Posterior vena cava (tissue), 2 donors: Measurements from ENCODE around the gene SLC49A4. TPM values are rescaled to one million over a fixed set of nuclear protein-coding genes. Genes with fewer than 3 reads are reported as not detected.

Experiments
- DNase-seq: peaks from one replicate; pipeline ENCODE4 v3.0.0-alpha.2; 2020; ENCODE audit warnings: low spot score
- intact Hi-C, 2 donors: fragments of 100-400 bp; cut with DNase I; formaldehyde crosslinking; loops; one replicate each; pipeline versions ENCODE4 v1.14.1 to v1.14.2; 2022 to 2023
- total RNA-seq, 2 donors: library from RNA; stranded (reverse); fragmentation: NEBNext Ultra II Directional; extraction: Animal tissue kit (Norgen Biotek cat#: 25700); gene quantifications; one replicate each; pipeline ENCODE4 v1.2.1, GENCODE V29; 2021
- donor health status: DM: yes; HTN: yes; CAD: no.
- donor health status: DM: yes; HTN: yes; CAD: no.

SLC49A4 gene
- total RNA-seq, 2 donors from 2014 or later = 7.0 to 7.5 TPM

DNA sequence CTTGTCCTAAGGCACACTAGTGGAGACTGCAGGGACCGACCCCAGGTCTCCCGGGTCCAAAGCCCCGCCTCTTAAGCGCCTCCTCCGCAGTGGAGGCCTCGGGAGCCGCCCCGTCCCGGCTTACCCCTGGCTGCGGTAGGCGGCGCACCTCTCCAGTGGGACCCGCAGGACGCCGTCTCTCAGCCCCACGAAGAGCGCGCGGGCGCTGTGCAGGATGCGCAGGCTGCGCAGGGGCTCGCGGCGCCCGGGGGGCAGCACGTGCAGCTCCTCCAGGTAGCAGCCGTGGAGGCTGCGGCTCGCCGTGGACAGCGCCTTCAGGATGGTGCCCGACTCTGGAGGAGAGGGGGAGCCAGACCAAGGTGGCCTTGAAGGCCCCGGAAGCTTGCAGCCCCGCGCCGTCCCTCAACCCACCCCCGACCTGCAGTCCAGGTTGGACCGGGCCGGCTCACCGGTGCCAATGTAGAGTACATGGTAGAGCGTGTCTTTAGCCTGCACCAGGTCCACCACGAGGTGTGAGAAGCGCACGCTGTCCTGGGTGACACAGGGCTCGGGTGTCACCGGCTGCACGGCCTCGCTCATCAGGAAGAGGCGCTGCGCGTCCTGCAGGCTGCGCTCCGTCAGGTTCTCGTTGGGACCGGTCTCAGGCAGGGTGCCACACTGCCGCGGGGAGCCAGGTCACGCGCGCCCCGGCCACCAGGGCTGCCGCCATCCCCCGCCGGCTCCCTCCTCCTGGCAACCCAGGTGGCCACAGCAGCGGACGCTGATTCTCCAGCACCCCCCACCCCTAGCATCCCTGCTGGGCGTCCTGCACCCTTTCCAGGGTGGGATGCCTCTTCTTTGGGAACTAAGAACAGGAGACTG lies 127.2 kb downstream of the SLC49A4 start:
- intact Hi-C loops = no loop called here
- peak; percentile 81 for DNase-seq

DNA sequence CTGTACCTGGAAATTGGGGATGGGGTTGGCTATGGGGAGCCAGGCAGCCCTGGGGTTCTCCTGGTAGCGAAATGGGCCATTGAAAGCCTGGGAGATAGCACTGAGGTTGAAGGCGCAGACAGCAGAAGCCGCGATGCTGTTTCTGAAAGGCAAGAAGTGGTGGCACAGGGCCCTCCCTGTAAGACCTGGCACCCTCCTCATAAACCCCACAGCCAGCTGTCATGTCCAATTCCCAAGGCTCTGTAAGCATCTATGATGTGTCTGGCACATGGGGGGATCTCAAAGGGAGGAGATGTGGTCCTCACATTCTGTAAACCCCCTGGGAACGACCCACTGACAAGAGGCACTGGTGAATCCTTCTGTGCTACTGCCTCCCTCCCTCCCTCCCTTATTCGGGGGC lies 128.7 kb downstream of the SLC49A4 start:
- intact Hi-C loops = no loop called here
- DNase-seq = peak; percentile 24

DNA sequence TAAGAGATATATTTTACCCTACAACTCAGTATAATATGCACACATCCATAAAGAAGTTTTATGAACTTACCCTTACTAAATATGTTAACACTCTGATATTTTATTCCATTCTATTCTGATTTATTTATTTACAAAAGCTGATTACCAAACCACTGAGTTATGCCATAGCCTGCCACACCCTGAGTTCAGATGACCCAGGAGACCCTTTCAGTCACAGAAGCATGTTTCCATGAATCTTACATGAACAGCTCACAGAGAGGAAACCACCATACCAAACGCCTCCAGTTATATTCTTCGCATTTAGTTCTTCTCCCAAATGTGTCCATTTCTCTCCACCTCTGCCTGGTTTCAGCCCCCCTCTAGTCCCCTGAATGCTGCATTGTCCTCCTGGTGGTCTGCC lies 129.2 kb downstream of the SLC49A4 start:
- DNase-seq = peak; percentile 5
- intact Hi-C loops = no loop called here

DNA sequence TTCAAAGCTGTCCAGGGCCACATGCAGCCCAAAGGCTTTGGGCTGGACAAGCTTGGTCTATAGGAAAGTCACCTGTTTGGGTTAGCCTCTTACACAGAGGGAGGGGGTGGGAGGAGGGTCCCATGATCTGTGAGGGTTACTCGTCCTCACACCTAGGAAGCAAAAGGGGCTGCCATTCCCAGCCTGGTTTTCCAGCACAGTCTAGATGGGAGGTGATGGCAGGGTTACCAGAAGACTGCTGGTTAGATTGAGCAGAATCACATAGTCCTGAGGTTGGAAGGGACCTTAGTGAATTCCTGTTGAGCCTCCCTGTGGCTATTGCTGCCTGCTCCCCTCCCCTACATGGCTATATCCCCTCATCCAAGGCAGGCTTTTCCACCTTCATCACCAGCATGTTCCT lies 130.9 kb downstream of the SLC49A4 start:
- no peak for DNase-seq
- intact Hi-C loops = loop anchor here in 1 of 2 donors (2.0 kb wide), 1 partner anchor 303 kb away; no protein-coding TSS in a partner anchor

DNA sequence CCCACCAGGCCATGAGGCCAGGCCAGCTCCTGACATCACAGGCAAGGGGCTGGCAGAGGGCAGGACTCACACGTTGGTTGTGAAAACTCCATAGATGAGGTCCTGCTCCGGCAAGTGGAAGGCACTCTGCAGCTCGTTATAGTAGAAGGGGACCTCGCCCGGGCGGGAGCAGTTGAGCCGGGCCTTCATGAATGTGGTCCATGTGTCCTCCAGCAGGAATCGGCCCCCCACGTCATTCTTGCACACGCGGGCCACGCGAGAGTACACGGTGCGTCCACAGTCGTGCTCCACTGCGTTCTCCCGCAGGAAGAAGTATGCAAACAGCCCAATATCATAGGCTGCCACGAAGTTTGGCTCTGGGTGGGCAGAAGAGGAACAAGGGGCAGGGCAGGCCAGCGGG lies 131.5 kb downstream of the SLC49A4 start:
- intact Hi-C loops = loop anchor here in 1 of 2 donors (2.0 kb wide), 1 partner anchor 302 kb away; no protein-coding TSS in a partner anchor
- no peak for DNase-seq

DNA sequence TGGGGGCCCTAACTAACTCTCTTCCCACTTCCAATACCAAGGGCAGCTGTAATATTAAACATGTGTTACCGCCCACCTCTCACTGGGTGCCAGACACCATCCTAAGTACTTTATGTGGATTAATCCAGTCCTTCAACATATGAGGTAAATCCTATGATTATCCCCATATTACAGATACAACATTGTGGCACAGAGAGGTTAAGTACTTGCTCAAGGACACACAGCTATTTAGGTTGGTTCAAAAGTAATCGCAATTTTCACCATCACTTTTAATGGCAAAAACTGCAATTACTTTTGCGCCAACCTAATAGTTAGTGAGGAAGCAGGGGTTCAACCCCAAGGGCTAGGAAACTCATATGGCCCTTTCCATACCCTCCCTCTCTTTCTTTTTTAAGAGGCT lies 131.9 kb downstream of the SLC49A4 start:
- intact Hi-C loops = loop anchor here in 1 of 2 donors (2.0 kb wide), 1 partner anchor 302 kb away; no protein-coding TSS in a partner anchor
- no peak for DNase-seq

DNA sequence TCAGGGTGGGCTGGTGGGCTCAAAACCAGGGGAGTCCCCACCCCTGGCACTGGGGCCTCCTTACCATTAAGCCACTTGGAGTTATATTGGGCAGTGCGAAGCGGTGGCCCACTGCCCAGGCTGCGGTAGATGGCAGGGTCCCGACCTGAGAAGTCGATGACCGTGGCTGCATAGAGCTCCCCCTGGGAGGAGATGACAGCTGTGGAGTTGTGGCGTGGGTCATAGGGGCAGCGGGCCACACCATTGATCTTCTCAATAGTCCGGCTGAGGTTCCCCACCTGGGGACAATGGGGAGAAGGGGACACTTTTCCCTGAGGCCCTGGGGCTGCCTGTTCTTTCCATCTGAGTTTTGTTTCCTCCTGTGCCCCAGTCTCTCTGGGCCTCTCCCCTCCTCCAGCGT lies 132.9 kb downstream of the SLC49A4 start:
- DNase-seq = peak; percentile 64
- intact Hi-C loops = loop anchor here in 1 of 2 donors (2.0 kb wide), 1 partner anchor 301 kb away; no protein-coding TSS in a partner anchor

DNA sequence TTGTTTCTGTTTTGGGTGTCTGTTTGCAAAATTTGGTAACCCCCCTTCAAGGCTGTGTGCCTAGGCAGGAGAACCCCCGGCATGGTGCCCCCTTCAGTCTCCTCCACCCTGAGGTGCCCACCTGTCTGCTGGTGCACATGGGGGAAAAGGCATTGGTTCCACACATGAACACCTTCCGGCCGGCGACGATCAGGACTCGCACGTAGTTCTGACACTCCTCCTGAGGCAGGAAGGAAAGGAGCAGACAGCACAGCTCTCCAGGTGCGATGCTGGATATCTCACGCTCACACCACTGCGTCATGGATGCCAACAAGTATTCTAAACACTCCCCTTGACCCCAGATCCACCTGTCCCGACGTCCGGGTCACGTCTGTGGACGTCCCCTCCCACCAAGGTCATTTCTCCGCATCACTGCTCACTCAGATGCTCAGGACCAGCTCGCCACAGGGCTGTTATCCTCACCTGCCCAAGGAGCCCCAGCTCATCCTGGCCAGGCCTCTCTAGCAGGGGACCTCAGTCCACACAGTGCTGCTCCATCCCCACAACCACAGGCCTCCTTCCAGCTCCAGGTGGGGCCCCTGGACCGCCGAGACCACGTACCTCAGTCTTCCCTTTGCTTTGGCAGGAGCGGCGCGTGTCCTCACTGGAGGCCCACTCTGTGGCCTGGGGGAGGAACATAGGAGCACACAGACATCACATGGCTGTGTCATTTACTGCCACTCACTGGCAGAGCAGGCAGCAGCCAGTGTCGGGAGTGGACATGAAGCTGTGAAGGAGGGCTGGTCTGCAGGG lies 133.7 kb downstream of the SLC49A4 start:
- intact Hi-C loops = no loop called here
- peak; percentile 75 for DNase-seq

DNA sequence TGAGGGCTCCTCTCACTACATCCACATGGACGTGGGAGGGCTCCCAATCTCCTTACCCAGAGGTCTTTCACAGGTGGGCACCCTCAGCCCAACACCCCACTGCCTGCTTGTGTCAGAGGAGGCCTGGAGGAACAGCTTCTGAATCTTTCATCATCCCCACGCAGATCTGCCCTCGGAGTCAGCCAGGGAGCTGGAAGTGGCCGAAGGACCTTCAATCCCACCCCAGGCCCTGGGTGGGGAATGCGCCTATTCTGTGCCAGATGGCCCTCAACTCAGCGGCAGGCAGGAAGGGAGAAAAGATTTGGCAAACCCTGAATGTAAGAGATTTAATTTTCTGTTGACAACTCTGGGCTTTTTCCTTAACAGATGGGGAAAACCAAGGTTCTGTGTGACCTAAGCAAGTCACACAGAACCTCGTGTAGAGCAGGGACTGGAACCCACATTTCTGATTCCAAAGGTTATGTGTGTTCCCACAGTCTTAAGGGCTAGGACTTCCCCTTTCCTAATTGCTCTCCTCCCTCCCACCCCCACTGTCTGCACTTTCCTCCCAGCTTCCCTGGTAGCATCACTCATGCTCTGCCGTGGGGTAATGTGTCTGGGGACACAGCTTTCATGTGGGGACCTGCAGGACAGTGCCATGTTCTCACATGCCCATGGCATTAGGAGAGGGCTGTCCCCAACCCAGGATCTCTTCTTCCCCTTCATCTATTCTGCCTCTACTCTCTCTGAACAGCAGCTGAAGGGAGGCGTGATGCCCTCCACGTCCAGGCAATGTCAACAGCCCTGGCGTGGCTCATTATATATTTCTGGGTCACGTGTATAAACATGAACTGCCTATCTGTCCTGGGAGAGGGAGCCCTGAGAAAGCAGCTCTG lies 134.6 kb downstream of the SLC49A4 start:
- peak; percentile 70 for DNase-seq
- intact Hi-C loops = no loop called here

DNA sequence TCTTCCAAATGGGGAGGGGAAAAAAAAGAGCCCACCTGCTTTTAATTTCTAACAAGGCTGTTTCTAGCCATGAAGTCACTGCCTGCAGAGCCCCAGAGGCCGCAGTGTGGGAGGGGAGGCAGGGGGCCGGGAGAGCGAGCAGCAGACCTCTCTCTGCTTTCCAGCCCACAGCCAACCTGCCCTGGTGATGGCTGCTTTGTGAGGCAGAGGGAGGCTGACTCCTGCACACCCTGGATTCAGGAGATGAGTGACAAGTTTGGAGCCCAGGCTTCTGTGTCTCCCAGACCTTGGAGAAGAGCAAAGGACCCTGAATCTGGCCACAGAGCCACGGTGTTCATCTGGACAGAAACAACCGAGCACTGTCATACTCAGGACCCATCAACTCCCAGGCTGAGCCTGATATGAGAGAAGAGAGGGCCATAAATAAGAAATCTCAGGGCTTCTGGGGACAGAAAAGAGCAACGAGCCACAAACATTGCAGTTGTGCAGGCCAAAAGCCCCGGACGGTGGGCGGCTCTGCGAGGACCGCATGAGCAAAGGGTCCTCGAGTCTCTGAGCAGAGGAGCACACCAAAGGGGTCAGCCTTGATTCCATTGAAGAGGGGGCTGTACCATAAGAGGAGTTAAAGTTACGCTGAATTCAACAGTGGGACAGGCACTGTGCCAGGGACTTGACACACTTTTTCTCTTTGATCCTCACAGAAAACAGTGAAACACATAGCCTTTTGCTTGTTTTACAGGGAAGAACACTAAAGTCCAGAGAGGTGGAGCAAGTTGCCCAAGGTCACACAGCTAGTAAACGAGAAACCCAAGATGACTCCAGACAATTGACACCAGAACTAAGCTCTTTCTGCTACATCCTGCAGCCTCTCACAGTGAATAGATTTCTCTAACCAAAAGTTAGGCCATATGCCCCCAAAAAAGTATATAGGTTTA lies 135.5 kb downstream of the SLC49A4 start:
- DNase-seq = peak; percentile 42

More for the DNA sequence above, 135.5 kb downstream of the SLC49A4 start:
- intact Hi-C loops = no loop called here

Other genes starting within 250 kb of the SLC49A4 start
- gene PARP9, start 230.8 kb upstream of the SLC49A4 start, total RNA-seq = 10 to 100 TPM; 29.8 to 31.9 TPM
- 10 to 100 TPM; 22.8 to 32.0 TPM for gene DTX3L, start 230.7 kb upstream of the SLC49A4 start, total RNA-seq
- 1 to 10 TPM; 2.5 to 3.5 TPM for gene PARP15, start 217.4 kb upstream of the SLC49A4 start, total RNA-seq
- gene PARP14, start 114.2 kb upstream of the SLC49A4 start, total RNA-seq = 10 to 100 TPM; 41.4 to 47.6 TPM
- gene HSPBAP1, start 1.2 kb upstream of the SLC49A4 start, total RNA-seq = 1 to 10 TPM; 7.8 to 9.1 TPM
- gene SEMA5B, start 232.7 kb downstream of the SLC49A4 start, total RNA-seq = 1 to 10 TPM in 1 of 2 donors, under 1 TPM in 1; 0.93 to 1.3 TPM